Measurements from ENCODE around the gene DAB2.

The DAB2 gene

GRCh38 chr5:39459071-39459470 is 34.3 kb upstream of the DAB2 start:
- no peak for DNase-seq (ENCODE audit: low spot score)
- TF ChIP-seq, protein P1, sequence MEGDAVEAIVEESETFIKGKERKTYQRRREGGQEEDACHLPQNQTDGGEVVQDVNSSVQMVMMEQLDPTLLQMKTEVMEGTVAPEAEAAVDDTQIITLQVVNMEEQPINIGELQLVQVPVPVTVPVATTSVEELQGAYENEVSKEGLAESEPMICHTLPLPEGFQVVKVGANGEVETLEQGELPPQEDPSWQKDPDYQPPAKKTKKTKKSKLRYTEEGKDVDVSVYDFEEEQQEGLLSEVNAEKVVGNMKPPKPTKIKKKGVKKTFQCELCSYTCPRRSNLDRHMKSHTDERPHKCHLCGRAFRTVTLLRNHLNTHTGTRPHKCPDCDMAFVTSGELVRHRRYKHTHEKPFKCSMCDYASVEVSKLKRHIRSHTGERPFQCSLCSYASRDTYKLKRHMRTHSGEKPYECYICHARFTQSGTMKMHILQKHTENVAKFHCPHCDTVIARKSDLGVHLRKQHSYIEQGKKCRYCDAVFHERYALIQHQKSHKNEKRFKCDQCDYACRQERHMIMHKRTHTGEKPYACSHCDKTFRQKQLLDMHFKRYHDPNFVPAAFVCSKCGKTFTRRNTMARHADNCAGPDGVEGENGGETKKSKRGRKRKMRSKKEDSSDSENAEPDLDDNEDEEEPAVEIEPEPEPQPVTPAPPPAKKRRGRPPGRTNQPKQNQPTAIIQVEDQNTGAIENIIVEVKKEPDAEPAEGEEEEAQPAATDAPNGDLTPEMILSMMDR (IDR thresholded peaks at IDR 0.05; ENCODE audit: extremely low read depth, missing control alignments): no peak

GRCh38 chr5:39455645-39456044 is 30.9 kb upstream of the DAB2 start:
- DNase-seq (ENCODE audit: low spot score): no peak
- TF ChIP-seq, protein P1 (IDR thresholded peaks at IDR 0.05; ENCODE audit: extremely low read depth, missing control alignments): no peak

DNA sequence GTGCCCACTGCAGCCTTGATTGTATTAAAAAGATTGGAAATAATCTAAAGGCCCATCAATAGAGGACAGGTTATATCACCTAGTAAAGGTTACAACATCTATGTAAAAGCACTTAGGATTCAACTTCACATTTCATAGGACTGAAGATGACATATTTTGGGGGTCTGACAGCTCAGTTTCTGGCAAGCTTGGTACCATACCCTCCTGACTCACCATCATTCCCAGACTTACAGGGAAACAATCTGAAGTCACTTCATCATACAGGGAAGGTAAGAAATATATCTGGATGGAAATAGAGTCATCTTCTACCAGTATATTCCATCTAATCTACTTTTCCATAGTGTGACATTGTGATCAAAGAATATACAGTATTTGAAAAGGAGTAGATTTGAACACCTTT is 28.8 kb upstream of the DAB2 start:
- TF ChIP-seq, protein P1 (IDR thresholded peaks at IDR 0.05; ENCODE audit: extremely low read depth, missing control alignments): no peak
- DNase-seq (ENCODE audit: low spot score): no peak

DNA sequence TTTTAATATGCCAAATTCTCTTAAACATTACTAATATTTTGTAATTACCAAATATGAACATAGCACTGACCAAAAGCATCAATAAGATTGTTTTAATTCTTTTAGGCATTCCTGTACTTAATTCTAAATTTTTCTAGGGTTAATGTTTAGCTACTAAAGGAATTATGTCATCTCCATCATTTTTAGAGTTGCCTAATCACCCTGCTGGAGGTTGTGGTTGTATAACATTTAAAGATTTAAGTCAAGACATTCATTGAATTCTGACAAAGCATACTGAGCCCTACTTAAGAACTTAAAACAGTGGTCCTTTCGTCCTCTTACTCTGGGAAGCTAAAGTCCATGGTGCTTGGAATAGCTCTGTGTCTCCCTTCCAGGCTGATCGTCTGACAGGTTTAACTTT is 28.1 kb upstream of the DAB2 start:
- TF ChIP-seq, protein P1 (IDR thresholded peaks at IDR 0.05; ENCODE audit: extremely low read depth, missing control alignments): no peak
- DNase-seq (ENCODE audit: low spot score): no peak

DNA sequence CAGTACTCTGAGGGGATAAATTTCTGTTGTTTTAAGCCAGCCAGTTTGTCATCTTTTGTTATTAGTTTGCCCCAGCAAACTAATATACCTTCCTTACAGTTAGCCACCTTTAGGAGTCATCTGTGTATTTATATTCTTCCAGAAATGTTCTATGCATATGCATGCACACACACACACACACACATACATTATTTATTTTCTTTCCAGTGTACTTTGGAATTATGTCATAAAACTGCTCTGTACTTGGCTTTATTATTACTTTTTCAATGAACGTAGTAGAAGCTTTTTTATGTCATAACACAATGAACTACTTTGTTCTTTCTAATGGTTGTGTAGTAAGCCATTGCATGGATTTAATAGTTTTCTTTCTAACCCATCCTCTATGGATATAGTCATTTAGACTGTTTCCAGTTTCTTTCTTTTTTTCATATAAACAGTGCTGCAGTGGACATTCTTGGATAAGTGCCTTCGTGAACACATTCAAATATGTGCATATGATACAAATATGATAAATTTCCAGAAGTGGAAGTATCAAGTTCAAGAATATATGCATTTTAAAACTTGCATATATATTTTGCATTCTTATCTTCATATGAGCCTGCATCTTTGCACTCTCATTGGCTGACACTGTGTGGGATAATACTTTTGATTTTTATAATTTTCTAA is 26.6 kb upstream of the DAB2 start:
- no peak for DNase-seq (ENCODE audit: low spot score)
- TF ChIP-seq, protein P1 (IDR thresholded peaks at IDR 0.05; ENCODE audit: extremely low read depth, missing control alignments): no peak

DNA sequence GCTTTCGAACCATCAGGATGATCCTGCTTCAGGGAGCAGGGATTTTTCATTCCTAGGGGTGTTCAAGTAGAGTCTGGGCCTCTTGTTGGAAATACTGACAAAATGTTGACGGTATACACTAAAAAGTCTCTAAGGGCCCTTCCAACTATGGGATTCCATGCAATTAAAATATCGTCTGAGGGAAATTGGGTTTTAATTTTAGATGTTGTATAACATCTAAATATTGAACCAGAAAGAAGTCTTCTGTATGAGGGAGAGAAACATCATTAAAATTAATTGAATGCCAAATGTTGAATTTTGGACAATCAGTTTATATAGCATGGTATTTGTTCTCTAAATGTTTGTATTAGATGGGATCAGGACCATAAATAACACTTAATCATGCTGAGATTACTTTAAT is 25.7 kb upstream of the DAB2 start:
- no peak for DNase-seq (ENCODE audit: low spot score)
- TF ChIP-seq, protein P1 (IDR thresholded peaks at IDR 0.05; ENCODE audit: extremely low read depth, missing control alignments): no peak

DNA sequence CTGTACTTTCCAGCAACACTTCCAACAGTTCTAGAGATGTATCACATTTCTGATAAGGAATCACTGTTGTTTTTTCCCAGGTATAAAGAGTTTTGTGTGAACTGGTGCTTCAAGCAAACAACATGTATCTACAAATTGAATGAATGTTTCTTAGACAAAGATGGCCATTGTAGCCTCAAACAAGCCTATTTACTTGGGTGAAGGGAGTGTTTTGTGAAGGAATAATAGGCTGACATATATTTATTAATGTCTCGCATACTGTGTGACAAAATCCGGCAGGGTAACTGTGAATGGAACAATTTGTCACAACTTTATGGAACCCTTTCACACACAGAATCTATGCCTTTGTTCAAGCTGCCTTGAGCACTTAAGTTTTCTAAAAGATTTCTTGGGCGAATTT is 24.8 kb upstream of the DAB2 start:
- no peak for DNase-seq (ENCODE audit: low spot score)
- TF ChIP-seq, protein P1 (IDR thresholded peaks at IDR 0.05; ENCODE audit: extremely low read depth, missing control alignments): no peak

Measured in GM20000 (cell line).